GM12878 (cell line): ENCODE results near the gene TSC22D1. TPM values are rescaled to one million over a fixed set of nuclear protein-coding genes. Genes with fewer than 3 reads are reported as not detected.

Experiments
- ATAC-seq: fragments of 200-7000 bp; cut with Tn5 transposase; 3 replicates; pipeline ENCODE4 v1.9.1; 2020; ENCODE audit warnings: mild to moderate bottlenecking, moderate library complexity
- BruUV-seq: library from RNA; stranded (reverse); fragments of 400-500 nt; replicated peaks from 2 replicates; lab custom pipeline; 2021; lab: Mats Ljungman, UMichigan
- CTCF ChIA-PET: fragments of 300-600 bp; sonication (Branson Sonifier 250); formaldehyde crosslinking; extraction: SDS; loops from one replicate; lab custom pipeline; 2021; ENCODE audit warnings: inconsistent platforms; lab: Yijun Ruan, JAX
- POLR2A ChIA-PET: fragments of 350-600 bp; formaldehyde crosslinking; extraction: SDS; loops from one replicate; lab custom pipeline; 2021; ENCODE audit warnings: inconsistent platforms; lab: Charles Lee
- RAD21 ChIA-PET: fragments of 300-600 bp; sonication (Branson Sonifier 250); formaldehyde crosslinking; loops from one replicate; lab custom pipeline; 2023; ENCODE audit warnings: antibody characterized with exemption; ENCODE audit not compliant: unreplicated experiment; lab: Charles Lee
- SMC1A ChIA-PET: fragments of 300-600 bp; sonication (Branson Sonifier 250); formaldehyde crosslinking; loops from one replicate; lab custom pipeline; 2023; ENCODE audit not compliant: unreplicated experiment, uncharacterized antibody; lab: Charles Lee
- DNase-seq: peaks from one replicate; pipeline ENCODE4 v3.0.0-alpha.2; 2011; ENCODE audit warnings: low read depth, low spot score
- FAIRE-seq: peaks from 3 replicates; lab custom pipeline; 2011; peaks lifted over from hg19 to GRCh38; lab: Jason Lieb, UNC
- H2AFZ ChIP-seq: 2 replicates; pipeline ENCODE4 v1.6.0; 2011; ENCODE audit warnings: low read depth, low read length, control low read depth; ENCODE audit not compliant: control insufficient read depth
- H3K27ac ChIP-seq: 2 replicates; pipeline ENCODE4 v1.5.1; 2011; ENCODE audit warnings: control low read depth; ENCODE audit not compliant: control insufficient read depth, insufficient read depth
- H3K27me3 ChIP-seq, 2 experiments: replicated peaks in 1 of 2; 2 replicates each; pipeline versions ENCODE4 v1.6.0 to v1.6.1; 2011; ENCODE audit warnings: low read length in 1 of 2; ENCODE audit not compliant: control insufficient read depth in 2 of 2, insufficient read depth in 2 of 2
- H3K36me3 ChIP-seq, 2 experiments: 2 replicates each; pipeline ENCODE4 v1.5.1; 2011; ENCODE audit warnings: low read length in 1 of 2; ENCODE audit not compliant: control insufficient read depth in 2 of 2, insufficient read depth in 2 of 2
- H3K4me1 ChIP-seq: 2 replicates; pipeline ENCODE4 v1.6.1; 2011; ENCODE audit warnings: mild to moderate bottlenecking, low read length, moderate library complexity, mixed read lengths; ENCODE audit not compliant: control insufficient read depth, insufficient read depth
- H3K4me2 ChIP-seq: 2 replicates; pipeline ENCODE4 v1.6.0; 2011; ENCODE audit warnings: control low read depth; ENCODE audit not compliant: control insufficient read depth, insufficient read depth
- H3K4me3 ChIP-seq: fragments of 200-600 bp; sonication (generic); 2 replicates; pipeline ENCODE4 v1.5.1; 2016
- H3K79me2 ChIP-seq: 2 replicates; pipeline ENCODE4 v1.6.0; 2011; ENCODE audit warnings: low read length; ENCODE audit not compliant: control insufficient read depth, insufficient read depth
- H3K9ac ChIP-seq: 2 replicates; pipeline ENCODE4 v1.8.0; 2011; ENCODE audit warnings: low read length, control low read depth, mixed read lengths; ENCODE audit not compliant: control insufficient read depth, insufficient read depth
- H3K9me3 ChIP-seq: replicated peaks from 3 replicates; pipeline ENCODE4 v1.5.1; 2011; ENCODE audit warnings: mild to moderate bottlenecking, low read length; ENCODE audit not compliant: control insufficient read depth, insufficient read depth
- H4K20me1 ChIP-seq: 2 replicates; pipeline ENCODE4 v1.6.0; 2011; ENCODE audit not compliant: control insufficient read depth, insufficient read depth
- ATF7 ChIP-seq: fragments of 450-650 bp; IDR thresholded peaks from 2 replicates; pipeline ENCODE4 v1.6.1; 2016; ENCODE audit warnings: low read depth, mild to moderate bottlenecking
- BRCA1 ChIP-seq: IDR thresholded peaks from 2 replicates; pipeline ENCODE4 v1.6.1; 2011; ENCODE audit warnings: low read depth, low read length, improper control_type of control experiment
- CBX3 ChIP-seq: fragments of 200-600 bp; sonication (generic); IDR thresholded peaks from 2 replicates; pipeline ENCODE4 v1.6.1; 2016; ENCODE audit warnings: low read depth, borderline replicate concordance
- CHD2 ChIP-seq: IDR thresholded peaks from 2 replicates; pipeline ENCODE4 v1.6.1; 2011; ENCODE audit warnings: low read depth, low read length, improper control_type of control experiment, borderline replicate concordance
- CREB1 ChIP-seq: IDR thresholded peaks from 2 replicates; pipeline ENCODE4 v1.6.1; 2012; ENCODE audit warnings: low read depth, mild to moderate bottlenecking, inconsistent platforms
- ESRRA ChIP-seq: IDR thresholded peaks from 2 replicates; pipeline ENCODE4 v1.6.1; 2012; ENCODE audit warnings: mild to moderate bottlenecking, low read length, improper control_type of control experiment
- IKZF1 ChIP-seq: fragments of 450-650 bp; conservative IDR thresholded peaks from 2 replicates; pipeline ENCODE4 v1.6.1; 2017; ENCODE audit warnings: antibody characterized with exemption, mild to moderate bottlenecking
- LARP7 ChIP-seq: fragments of 450-650 bp; IDR thresholded peaks from 2 replicates; pipeline ENCODE4 v1.6.1; 2017; ENCODE audit warnings: mild to moderate bottlenecking
- MAX ChIP-seq: IDR thresholded peaks from 2 replicates; pipeline ENCODE4 v1.6.1; 2012; ENCODE audit warnings: low read depth, low read length, improper control_type of control experiment
- NFXL1 ChIP-seq: fragments of 450-650 bp; IDR thresholded peaks from 2 replicates; pipeline ENCODE4 v1.6.1; 2017; ENCODE audit warnings: antibody characterized with exemption, mild to moderate bottlenecking, borderline replicate concordance
- NFYA ChIP-seq: IDR thresholded peaks from 2 replicates; pipeline ENCODE4 v1.6.1; 2011; ENCODE audit warnings: low read depth, mild to moderate bottlenecking, low read length, improper control_type of control experiment, borderline replicate concordance
- POLR2AphosphoS2 ChIP-seq: IDR thresholded peaks from 2 replicates; pipeline ENCODE4 v1.6.1; 2011; ENCODE audit warnings: low read depth, mild to moderate bottlenecking, low read length, improper control_type of control experiment, moderate library complexity
- SMC3 ChIP-seq: IDR thresholded peaks from 2 replicates; pipeline ENCODE4 v1.6.1; 2011; ENCODE audit warnings: low read length, improper control_type of control experiment, borderline replicate concordance
- TCF7 ChIP-seq: IDR thresholded peaks from 2 replicates; pipeline ENCODE4 v1.6.1; 2014; ENCODE audit warnings: antibody characterized with exemption, borderline replicate concordance
- USF2 ChIP-seq: IDR thresholded peaks from 2 replicates; pipeline ENCODE4 v1.6.1; 2011; ENCODE audit warnings: low read depth, low read length, improper control_type of control experiment, borderline replicate concordance
- ZNF24 ChIP-seq: fragments of 450-650 bp; IDR thresholded peaks from 2 replicates; pipeline ENCODE4 v1.6.1; 2017; ENCODE audit warnings: antibody characterized with exemption, mild to moderate bottlenecking
- WGBS: methylation state at CpG from one replicate; pipeline ENCODE4 v1.1.6; 2016; ENCODE audit warnings: low lambda C conversion rate; ENCODE audit not compliant: insufficient replicate concordance, insufficient coverage; ENCODE audit errors: missing lambda C conversion rate; 5-methylcytosine and 5-hydroxymethylcytosine counted together
- in situ Hi-C: fragments of 300-500 bp; cut with MboI; formaldehyde crosslinking; loops from 9 replicates; pipeline ENCODE4 v1.14.3; 2018; ENCODE audit warnings: mixed read lengths
- intact Hi-C: fragments of 100-400 bp; cut with micrococcal nuclease; formaldehyde crosslinking; loops from one replicate; pipeline ENCODE4 v1.14.2; 2022; ENCODE audit not compliant: unreplicated experiment
- polyA plus RNA-seq, 11 experiments: library from polyadenylated mRNA; depleted of rRNA in 4 of 11; unstranded in 6 of 11; stranded (reverse) in 5 of 11; fragments of >200 nt; fragmentation: Nextera tagmentation in 4 of 11; fragmentation: Illumina TruSeq in 1 of 11; extraction: Ambion mirVana in 4 of 11; extraction: Trizol in 1 of 11; gene quantifications; 1 replicate in 1 of 11; 2 replicates in 10 of 11; pipeline versions ENCODE4 v1.2.1 to v1.2.3, GENCODE V29; 2011 to 2016; ENCODE audit warnings: inconsistent platforms in 2 of 11, missing spikeins in 2 of 11, low read depth in 1 of 11
- total RNA-seq, 4 experiments: library from RNA; depleted of rRNA in 3 of 4; stranded (reverse); fragments of >200 nt in 3 of 4; fragmentation: Illumina TruSeq in 1 of 4; extraction: Trizol in 1 of 4; gene quantifications; 2 replicates each; pipeline versions ENCODE4 v1.2.1 to v1.2.3, GENCODE V29; 2013 to 2021

The TSC22D1 gene
- total and polyA plus RNA-seq, 10 of the 15 experiments (the other 5 are each of a cell fraction or from before 2014, with no cell fraction given): 0.37 to 15.7 (median 7.5) TPM

GRCh38 chr13:44406617-44407016, 169.5 kb downstream of the TSC22D1 start:
- WGBS: 18% methylated on average over 5 of the region's 5 CpGs
- Histone ChIP-seq H3K79me2 (no peaks in the 10 kb centered on the region), H2AFZ (no peak overlapping the region), H3K9me3 (no peaks in the 10 kb centered on the region), H4K20me1 (no peaks in the 10 kb centered on the region; the same call in 1 of the 2 replicates), H3K27ac (no peak overlapping the region), H3K9ac (no peak overlapping the region), H3K36me3 (no peaks in the 10 kb centered on the region), H3K4me3 (no peak overlapping the region), H3K4me2 (no peak overlapping the region), H3K4me1 (no peaks in the 10 kb centered on the region)
- ChIA-PET CTCF (no interaction called here), SMC1A (no interaction called here), POLR2A (no interaction called here), RAD21 (no interaction called here)
- FAIRE-seq: no peak
- no peak for ATAC-seq
- no peak for DNase-seq
- intact Hi-C loops: no loop called here
- in situ Hi-C loops: no loop called here
- TF ChIP-seq POLR2AphosphoS2 (no peak), ESRRA (no peak), CREB1 (no peak), USF2 (no peak), MAX (no peak), CBX3 (no peak), NFYA (no peak), CHD2 (no peak), LARP7 (no peak), ATF7 (no peak), TCF7 (no peak), SMC3 (no peak), ZNF24 (no peak), NFXL1 (no peak), IKZF1 (no peak), BRCA1 (no peak)
- TF ChIP-seq, all 136 proteins: peak for 0
- peaks cover 0 to 3% of the 10 kb centered on the region in 2 experiments; a peak in 3 of 4 replicates for H3K27me3 ChIP-seq
- BruUV-seq: no TSS peak
